ENCODE data around the gene BCAS1.

GRCh38 chr20:54084193-54084592 is 13.8 kb upstream of the BCAS1 start:
- TF ChIP-seq, protein P1, sequence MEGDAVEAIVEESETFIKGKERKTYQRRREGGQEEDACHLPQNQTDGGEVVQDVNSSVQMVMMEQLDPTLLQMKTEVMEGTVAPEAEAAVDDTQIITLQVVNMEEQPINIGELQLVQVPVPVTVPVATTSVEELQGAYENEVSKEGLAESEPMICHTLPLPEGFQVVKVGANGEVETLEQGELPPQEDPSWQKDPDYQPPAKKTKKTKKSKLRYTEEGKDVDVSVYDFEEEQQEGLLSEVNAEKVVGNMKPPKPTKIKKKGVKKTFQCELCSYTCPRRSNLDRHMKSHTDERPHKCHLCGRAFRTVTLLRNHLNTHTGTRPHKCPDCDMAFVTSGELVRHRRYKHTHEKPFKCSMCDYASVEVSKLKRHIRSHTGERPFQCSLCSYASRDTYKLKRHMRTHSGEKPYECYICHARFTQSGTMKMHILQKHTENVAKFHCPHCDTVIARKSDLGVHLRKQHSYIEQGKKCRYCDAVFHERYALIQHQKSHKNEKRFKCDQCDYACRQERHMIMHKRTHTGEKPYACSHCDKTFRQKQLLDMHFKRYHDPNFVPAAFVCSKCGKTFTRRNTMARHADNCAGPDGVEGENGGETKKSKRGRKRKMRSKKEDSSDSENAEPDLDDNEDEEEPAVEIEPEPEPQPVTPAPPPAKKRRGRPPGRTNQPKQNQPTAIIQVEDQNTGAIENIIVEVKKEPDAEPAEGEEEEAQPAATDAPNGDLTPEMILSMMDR (IDR thresholded peaks at IDR 0.05 in 2 of 3, conservative IDR thresholded peaks at IDR 0.05 in 1 of 3; ENCODE audit: borderline replicate concordance in 1 of 3, insufficient read depth in 1 of 3, low read depth in 2 of 3, low read length in 2 of 3): no peak
- TF ChIP-seq SRF (IDR thresholded peaks at IDR 0.05; ENCODE audit: low read depth) (no peak), POLR2A (IDR thresholded peaks at IDR 0.05; ENCODE audit: borderline replicate concordance, extremely low read depth, insufficient read depth, insufficient read length) (no peak), EZH2phosphoT487 (IDR thresholded peaks at IDR 0.05; ENCODE audit: borderline replicate concordance) (no peak), EZH2 (IDR thresholded peaks at IDR 0.05) (no peak), SIN3A (IDR thresholded peaks at IDR 0.05; ENCODE audit: low read depth) (no peak), POLR2AphosphoS5 (IDR thresholded peaks at IDR 0.05; ENCODE audit: low read depth, low read length) (no peak), SP1 (IDR thresholded peaks at IDR 0.05; ENCODE audit: low read depth) (no peak), CEBPB (IDR thresholded peaks at IDR 0.05; ENCODE audit: low read depth) (no peak), ZFX (IDR thresholded peaks at IDR 0.05) (no peak), YY1 (IDR thresholded peaks at IDR 0.05; ENCODE audit: extremely low read depth, insufficient replicate concordance, low read depth, low read length) (no peak), FOSL1 (IDR thresholded peaks at IDR 0.05; ENCODE audit: low read depth) (no peak), RAD21 (IDR thresholded peaks at IDR 0.05; ENCODE audit: low read depth) (no peak), ZNF274 (IDR thresholded peaks at IDR 0.05; ENCODE audit: low read depth, low read length) (no peak)
